Activated CD4-positive, alpha-beta T cell treated with anti-CD3 and anti-CD28 coated beads, Interleukin-10, Interleukin-2, amounts not matched to agents 100 ng/mL and 50 ng/mL, durations not matched to agents 16 hours and 8 hours (primary cell): ENCODE measurements around the gene DBN1.
A peak's percentile ranks its signal among the peaks of the same experiment; 100 is the strongest.

ENCODE experiments used
- DNase-seq: peaks from one replicate; pipeline ENCODE4 v3.0.0-alpha.2; 2020

Gene DBN1

GRCh38 chr5:177440990-177441780 lies 32.2 kb downstream of the DBN1 start:
- no peak for DNase-seq

GRCh38 chr5:177440211-177440989 lies 33.0 kb downstream of the DBN1 start:
- peak; percentile 44 for DNase-seq

GRCh38 chr5:177439518-177440053 lies 33.8 kb downstream of the DBN1 start:
- DNase-seq: no peak

GRCh38 chr5:177438468-177438867 lies 35.0 kb downstream of the DBN1 start:
- DNase-seq: no peak

- no peak for DNase-seq
Observed at GRCh38 chr5:177437623-177438022, 35.8 kb downstream of the DBN1 start.

GRCh38 chr5:177435847-177436536 lies 37.4 kb downstream of the DBN1 start:
- DNase-seq: no peak

GRCh38 chr5:177434942-177435738 lies 38.3 kb downstream of the DBN1 start:
- no peak for DNase-seq

- DNase-seq: peak; percentile 83
Observed at GRCh38 chr5:177434437-177434836, 39.0 kb downstream of the DBN1 start.

- no peak for DNase-seq
Observed at GRCh38 chr5:177433658-177434217, 39.7 kb downstream of the DBN1 start.

GRCh38 chr5:177432839-177433657 lies 40.4 kb downstream of the DBN1 start:
- DNase-seq: no peak

GRCh38 chr5:177432143-177432838 lies 41.1 kb downstream of the DBN1 start:
- DNase-seq: no peak

- peak; percentile 93 for DNase-seq
Observed at GRCh38 chr5:177431317-177432142, 41.9 kb downstream of the DBN1 start.

- DNase-seq: peak; percentile 37
Observed at GRCh38 chr5:177430972-177431316, 42.5 kb downstream of the DBN1 start.

- no peak for DNase-seq
Observed at GRCh38 chr5:177430140-177430951, 43.1 kb downstream of the DBN1 start.

GRCh38 chr5:177429248-177430040 lies 44.0 kb downstream of the DBN1 start:
- peak; percentile 95 for DNase-seq

- DNase-seq: no peak
Observed at GRCh38 chr5:177428574-177429217, 44.7 kb downstream of the DBN1 start.

- DNase-seq: peak; percentile 65
Observed at GRCh38 chr5:177427919-177428573, 45.4 kb downstream of the DBN1 start.
